Activated T-cell treated with anti-CD3 and anti-CD28 coated beads, Interleukin-2, amount 50 U/mL, for 4 hours (primary cell): ENCODE data around the gene TNKS1BP1. TPM values are rescaled to one million over a fixed set of nuclear protein-coding genes. Genes with fewer than 3 reads are reported as not detected.
"Not testable (repeated sequence)": the region's sequence is repeated elsewhere in the genome, so short reads cannot be mapped to it uniquely, and the experiment has no call there.

Experiments
- ATAC-seq, 2 donors: fragments of 200-7000 bp; cut with Tn5 transposase; one replicate each; pipeline ENCODE4 v1.10.0; 2021
- DNase-seq: peaks from one replicate; pipeline ENCODE4 v3.0.0-alpha.2; 2020
- H3K27me3 Mint-ChIP-seq: one replicate; pipeline ENCODE4 v1.8.0; 2021; ENCODE audit warnings: low read depth, mixed read lengths
- H3K36me3 Mint-ChIP-seq: one replicate; pipeline ENCODE4 v1.8.0; 2022; ENCODE audit warnings: mixed read lengths; ENCODE audit not compliant: insufficient read depth
- H3K4me1 Mint-ChIP-seq: one replicate; pipeline ENCODE4 v1.8.0; 2021; ENCODE audit warnings: low read depth, mixed read lengths
- H3K4me3 Mint-ChIP-seq: one replicate; pipeline ENCODE4 v1.8.0; 2021; ENCODE audit warnings: mild to moderate bottlenecking, moderate library complexity, mixed read lengths
- H3K9me3 Mint-ChIP-seq: one replicate; pipeline ENCODE4 v1.8.0; 2021; ENCODE audit warnings: mixed read lengths
- total RNA-seq, 3 donors: library from RNA; stranded (reverse); gene quantifications; one replicate each; pipeline ENCODE4 v1.2.1, GENCODE V29; 2021

Gene TNKS1BP1
- total RNA-seq, 3 donors from 2014 or later, result 27.2 to 34.3 (median 30.7) TPM

DNA sequence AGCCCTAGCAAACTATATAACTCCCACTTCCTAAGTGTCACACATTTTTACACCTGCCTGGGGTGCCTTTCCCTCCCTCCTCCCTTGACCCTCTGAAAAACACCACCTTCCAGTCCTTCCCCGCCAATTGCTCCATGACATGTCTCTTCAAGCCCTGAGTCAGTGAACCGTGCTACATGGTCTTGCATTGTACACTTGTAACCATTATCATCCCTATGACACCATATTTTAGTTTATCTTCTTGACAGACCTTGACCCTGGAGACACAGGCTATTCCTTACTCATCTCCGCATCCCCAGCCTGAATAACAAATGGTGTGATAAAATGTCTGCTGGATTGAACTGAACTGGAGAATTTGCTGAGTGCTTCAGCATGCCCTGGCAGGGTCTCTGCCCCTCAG, 36.9 kb downstream of the TNKS1BP1 start:
- ATAC-seq (no peak), DNase-seq (no peak)
- no peak overlapping the region for H3K4me3 Mint-ChIP-seq
- H3K9me3 Mint-ChIP-seq, result no peaks in the 10 kb centered on the region
- H3K36me3 Mint-ChIP-seq, result no peaks in the 10 kb centered on the region
- no peaks in the 10 kb centered on the region for H3K4me1 Mint-ChIP-seq
- H3K27me3 Mint-ChIP-seq, result peaks cover 13% of the 10 kb centered on the region

GRCh38 chr11:57283231-57283990, 41.3 kb downstream of the TNKS1BP1 start:
- Mint-ChIP-seq H3K27me3 (peaks cover 7% of the 10 kb centered on the region), H3K4me3 (no peak overlapping the region), H3K4me1 (no peaks in the 10 kb centered on the region), H3K36me3 (no peaks in the 10 kb centered on the region), H3K9me3 (no peaks in the 10 kb centered on the region)
- no peak for ATAC-seq
- no peak for DNase-seq

- not testable (repeated sequence) for H3K36me3 Mint-ChIP-seq, H3K4me3 Mint-ChIP-seq, H3K9me3 Mint-ChIP-seq, ATAC-seq, DNase-seq, H3K4me1 Mint-ChIP-seq
- H3K27me3 Mint-ChIP-seq, result peaks cover 10% of the 10 kb centered on the region
Observed at GRCh38 chr11:57281546-57281945, 43.2 kb downstream of the TNKS1BP1 start.

DNA sequence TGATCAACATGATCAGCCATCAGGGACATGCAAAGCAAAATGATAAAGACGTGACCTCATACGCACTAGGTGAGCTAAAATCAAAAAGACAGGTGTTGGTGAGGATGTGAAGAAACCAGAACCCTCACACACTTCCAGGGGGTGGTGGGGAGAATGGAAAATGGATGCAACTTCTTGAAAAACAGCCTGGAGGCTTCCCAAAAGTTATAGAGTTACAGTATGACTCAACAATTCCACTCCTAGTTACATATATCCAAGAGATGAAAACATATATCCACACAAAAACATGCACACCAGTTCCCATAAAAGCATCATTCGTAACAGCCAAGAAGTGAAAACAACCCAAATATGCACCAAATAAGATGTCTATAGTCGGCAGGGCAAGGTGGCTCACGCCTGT, 45.6 kb downstream of the TNKS1BP1 start:
- DNase-seq (no peak), ATAC-seq (no peak)
- Mint-ChIP-seq H3K4me1 (peaks cover 3% of the 10 kb centered on the region), H3K4me3 (no peak overlapping the region), H3K36me3 (no peaks in the 10 kb centered on the region), H3K27me3 (peaks cover 15% of the 10 kb centered on the region), H3K9me3 (peaks cover 2% of the 10 kb centered on the region)

- no peak for ATAC-seq
- DNase-seq, result no peak
- peaks cover 17% of the 10 kb centered on the region for H3K27me3 Mint-ChIP-seq
- H3K4me3 Mint-ChIP-seq, result no peak overlapping the region
- H3K9me3 Mint-ChIP-seq, result peaks cover 4% of the 10 kb centered on the region
- peaks cover 3% of the 10 kb centered on the region for H3K4me1 Mint-ChIP-seq
- no peaks in the 10 kb centered on the region for H3K36me3 Mint-ChIP-seq
Observed at GRCh38 chr11:57278721-57279095, 46.0 kb downstream of the TNKS1BP1 start.

GRCh38 chr11:57277845-57278720, 46.7 kb downstream of the TNKS1BP1 start:
- Mint-ChIP-seq H3K9me3 (peaks cover 8% of the 10 kb centered on the region), H3K27me3 (peaks cover 20% of the 10 kb centered on the region), H3K4me3 (no peak overlapping the region), H3K36me3 (no peaks in the 10 kb centered on the region), H3K4me1 (peaks cover 3% of the 10 kb centered on the region)
- ATAC-seq, result no peak
- DNase-seq, result peak; percentile 8

- Mint-ChIP-seq H3K4me3 (no peak overlapping the region), H3K27me3 (peaks cover 21% of the 10 kb centered on the region), H3K9me3 (peaks cover 11% of the 10 kb centered on the region), H3K36me3 (no peaks in the 10 kb centered on the region), H3K4me1 (peaks cover 3% of the 10 kb centered on the region)
- ATAC-seq (no peak), DNase-seq (no peak)
Observed at GRCh38 chr11:57276971-57277675, 47.6 kb downstream of the TNKS1BP1 start.

DNA sequence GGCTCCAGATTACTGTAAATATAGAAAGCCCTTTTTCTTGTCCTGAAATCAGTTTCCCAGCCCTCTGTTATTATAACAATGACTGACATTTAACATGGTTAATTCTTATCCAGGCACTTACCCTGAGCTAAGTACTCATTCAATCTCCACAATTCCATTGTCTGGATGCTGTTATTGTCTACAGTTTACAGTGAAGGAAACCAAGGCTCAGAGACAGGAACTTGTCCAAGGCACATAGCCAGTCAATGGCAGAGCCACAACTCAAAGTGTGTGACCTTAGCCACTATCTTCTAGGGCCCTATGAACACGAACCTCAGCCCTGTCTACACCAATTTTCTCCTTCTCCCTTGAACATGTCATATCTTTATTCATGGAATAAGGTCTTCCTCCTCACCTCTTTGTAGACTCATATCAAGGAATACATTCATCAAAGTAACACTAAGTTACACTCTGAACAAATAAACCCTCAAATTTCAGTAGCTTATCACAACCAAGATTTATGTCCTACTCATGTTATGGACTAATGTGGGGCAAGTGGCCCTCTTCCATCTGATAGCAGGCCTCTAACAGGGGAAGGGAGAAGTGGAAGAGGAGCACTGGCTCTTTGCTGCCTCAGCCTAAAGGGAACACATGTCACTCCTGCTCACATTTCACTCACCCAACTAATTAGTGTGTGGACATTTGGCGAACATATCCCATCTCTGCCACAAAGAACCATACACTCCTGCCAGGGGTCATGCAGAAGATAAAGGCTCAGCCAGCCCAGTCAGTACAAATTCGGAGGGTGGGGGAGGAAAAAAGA, 48.4 kb downstream of the TNKS1BP1 start:
- Mint-ChIP-seq H3K27me3 (peaks cover 24% of the 10 kb centered on the region), H3K9me3 (peaks cover 11% of the 10 kb centered on the region), H3K36me3 (no peaks in the 10 kb centered on the region), H3K4me1 (peaks cover 3% of the 10 kb centered on the region), H3K4me3 (no peak overlapping the region)
- no peak for DNase-seq
- no peak for ATAC-seq

DNA sequence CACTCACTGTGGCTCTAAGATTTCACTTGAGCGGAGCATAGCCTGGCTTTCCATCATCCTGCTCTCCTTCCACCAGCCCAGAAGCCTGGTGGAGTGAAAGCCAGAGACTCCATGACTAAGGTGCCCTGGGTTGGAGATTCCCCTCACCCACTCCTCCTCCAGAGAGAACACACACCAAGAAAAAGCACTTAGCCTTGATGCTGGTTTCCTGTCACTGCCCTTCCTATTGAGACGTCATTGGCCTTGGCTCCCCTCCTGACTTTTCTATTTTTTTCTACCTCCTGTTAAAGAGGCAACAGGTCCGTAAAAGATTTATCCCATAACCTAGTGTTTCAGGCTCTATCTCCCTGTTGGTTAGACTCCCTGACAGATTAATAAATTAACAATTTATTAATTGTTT, 49.2 kb downstream of the TNKS1BP1 start:
- H3K27me3 Mint-ChIP-seq, result peaks cover 24% of the 10 kb centered on the region
- H3K36me3 Mint-ChIP-seq, result no peaks in the 10 kb centered on the region
- no peak overlapping the region for H3K4me3 Mint-ChIP-seq
- H3K4me1 Mint-ChIP-seq, result peaks cover 3% of the 10 kb centered on the region
- ATAC-seq (no peak), DNase-seq (no peak)
- peaks cover 11% of the 10 kb centered on the region for H3K9me3 Mint-ChIP-seq

DNA sequence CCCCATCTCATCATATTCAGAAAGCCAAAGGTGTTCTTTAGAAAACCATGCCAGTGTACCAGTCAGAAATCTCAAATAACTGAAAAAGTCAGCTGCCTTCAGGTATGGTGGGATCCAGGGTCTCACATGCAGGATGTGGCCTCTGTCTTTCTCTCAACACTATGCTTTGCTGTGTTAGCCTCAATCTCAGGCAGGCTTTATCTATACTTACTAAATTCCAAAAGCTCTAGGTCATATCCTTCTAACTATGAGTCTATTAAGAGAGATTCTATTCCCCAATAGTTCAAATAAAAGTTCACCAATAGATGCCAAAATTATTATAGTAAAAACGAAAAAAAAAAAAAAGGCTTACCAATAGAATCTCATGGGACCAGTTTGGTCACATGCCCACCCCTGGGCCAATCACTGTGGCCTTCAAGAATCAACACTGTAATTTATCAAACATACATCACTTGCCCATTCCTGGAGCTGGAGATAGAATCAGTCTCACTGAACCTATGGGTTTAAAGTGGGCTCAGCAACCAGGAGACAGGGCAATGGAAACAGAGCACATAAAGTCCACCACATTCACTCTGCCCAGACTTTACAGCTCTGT, 49.8 kb downstream of the TNKS1BP1 start:
- H3K36me3 Mint-ChIP-seq, result no peaks in the 10 kb centered on the region
- H3K4me1 Mint-ChIP-seq, result peaks cover 3% of the 10 kb centered on the region
- no peak for ATAC-seq
- H3K9me3 Mint-ChIP-seq, result peaks cover 11% of the 10 kb centered on the region
- no peak overlapping the region for H3K4me3 Mint-ChIP-seq
- H3K27me3 Mint-ChIP-seq, result peaks cover 24% of the 10 kb centered on the region
- DNase-seq, result no peak

DNA sequence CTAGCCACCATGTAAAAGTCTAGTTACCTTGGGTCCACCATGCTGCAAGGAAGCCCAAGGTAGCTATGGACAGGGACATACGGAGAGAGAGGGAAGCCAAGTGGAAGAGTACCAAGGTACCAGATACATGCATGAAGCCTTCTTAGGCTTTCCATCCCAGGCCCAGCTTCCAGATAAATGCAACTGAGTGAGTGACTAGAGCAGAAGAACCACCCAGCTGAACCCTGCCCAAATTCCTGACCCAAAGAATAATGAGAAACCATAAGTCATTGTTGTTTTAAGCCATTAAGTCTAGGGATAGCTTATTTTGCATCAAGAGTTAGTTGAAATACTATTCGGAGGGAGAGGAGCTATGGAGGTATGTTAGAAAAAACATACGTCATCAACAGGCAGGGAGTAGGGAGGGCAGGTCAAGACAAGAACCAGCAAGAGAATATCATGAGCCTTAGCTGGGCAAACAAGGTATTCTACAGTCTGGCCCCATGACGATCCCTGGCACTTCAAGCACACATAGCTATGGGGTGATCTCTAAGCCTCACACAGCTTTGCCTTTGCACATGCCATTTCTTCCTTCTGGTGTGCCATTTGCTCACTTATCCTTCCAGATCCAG, 51.2 kb downstream of the TNKS1BP1 start:
- Mint-ChIP-seq H3K36me3 (no peaks in the 10 kb centered on the region), H3K9me3 (peaks cover 11% of the 10 kb centered on the region), H3K27me3 (peaks cover 24% of the 10 kb centered on the region), H3K4me1 (peaks cover 3% of the 10 kb centered on the region), H3K4me3 (no peak overlapping the region)
- ATAC-seq (no peak), DNase-seq (no peak)

- Mint-ChIP-seq H3K9me3 (peaks cover 24% of the 10 kb centered on the region), H3K4me1 (no peaks in the 10 kb centered on the region), H3K36me3 (no peaks in the 10 kb centered on the region), H3K27me3 (peaks cover 15% of the 10 kb centered on the region), H3K4me3 (no peak overlapping the region)
- DNase-seq (no peak), ATAC-seq (no peak)
Observed at GRCh38 chr11:57269571-57270021, 55.2 kb downstream of the TNKS1BP1 start.

GRCh38 chr11:57266157-57266556, 58.6 kb downstream of the TNKS1BP1 start:
- Mint-ChIP-seq H3K36me3 (no peaks in the 10 kb centered on the region), H3K4me1 (no peaks in the 10 kb centered on the region), H3K27me3 (peaks cover 15% of the 10 kb centered on the region), H3K9me3 (peaks cover 13% of the 10 kb centered on the region), H3K4me3 (no peak overlapping the region)
- DNase-seq, result no peak
- no peak for ATAC-seq
